Esophagus squamous epithelium (tissue), 4 donors: Measurements from ENCODE around the gene RIT2.

Experiments
- POLR2A ChIP-seq, 4 donors: fragments of 450-650 bp; IDR thresholded peaks; one replicate each; pipeline ENCODE4 v1.6.1; 2017; ENCODE audit warnings: antibody characterized with exemption in 4 of 4, mild to moderate bottlenecking in 4 of 4, moderate library complexity in 3 of 4
- TF ChIP-seq, protein P1 (sequence below), 6 experiments: fragments of 450-650 bp in 4 of 6; fragments of 200-600 bp in 2 of 6; sonication (generic) in 2 of 6; IDR thresholded peaks; one replicate each; pipeline ENCODE4 v1.5.1; 2016 to 2019; ENCODE audit warnings: antibody characterized with exemption in 6 of 6, mild to moderate bottlenecking in 4 of 6, moderate library complexity in 4 of 6

DNA sequence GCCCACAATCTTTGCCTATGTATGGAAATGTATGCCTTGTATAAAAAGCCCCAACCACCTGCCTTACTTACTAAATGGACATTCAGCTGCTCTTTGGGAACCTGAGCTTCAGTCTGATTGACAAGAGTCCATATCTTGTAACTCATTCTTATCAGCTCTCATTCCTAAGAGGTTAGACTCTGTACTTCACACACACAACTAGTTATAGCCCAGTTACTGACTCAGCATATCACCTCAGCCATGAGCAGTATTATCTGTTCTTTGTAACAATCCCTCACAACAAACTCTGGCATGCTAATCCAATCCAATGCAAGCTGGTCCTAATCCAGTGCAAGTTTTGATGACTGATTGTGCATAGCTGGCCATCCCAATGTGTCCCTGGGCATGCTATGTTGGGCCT, 250.6 kb downstream of the RIT2 start:
- TF ChIP-seq, protein P1, sequence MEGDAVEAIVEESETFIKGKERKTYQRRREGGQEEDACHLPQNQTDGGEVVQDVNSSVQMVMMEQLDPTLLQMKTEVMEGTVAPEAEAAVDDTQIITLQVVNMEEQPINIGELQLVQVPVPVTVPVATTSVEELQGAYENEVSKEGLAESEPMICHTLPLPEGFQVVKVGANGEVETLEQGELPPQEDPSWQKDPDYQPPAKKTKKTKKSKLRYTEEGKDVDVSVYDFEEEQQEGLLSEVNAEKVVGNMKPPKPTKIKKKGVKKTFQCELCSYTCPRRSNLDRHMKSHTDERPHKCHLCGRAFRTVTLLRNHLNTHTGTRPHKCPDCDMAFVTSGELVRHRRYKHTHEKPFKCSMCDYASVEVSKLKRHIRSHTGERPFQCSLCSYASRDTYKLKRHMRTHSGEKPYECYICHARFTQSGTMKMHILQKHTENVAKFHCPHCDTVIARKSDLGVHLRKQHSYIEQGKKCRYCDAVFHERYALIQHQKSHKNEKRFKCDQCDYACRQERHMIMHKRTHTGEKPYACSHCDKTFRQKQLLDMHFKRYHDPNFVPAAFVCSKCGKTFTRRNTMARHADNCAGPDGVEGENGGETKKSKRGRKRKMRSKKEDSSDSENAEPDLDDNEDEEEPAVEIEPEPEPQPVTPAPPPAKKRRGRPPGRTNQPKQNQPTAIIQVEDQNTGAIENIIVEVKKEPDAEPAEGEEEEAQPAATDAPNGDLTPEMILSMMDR (IDR thresholded peaks at IDR 0.05) = no peak
- TF ChIP-seq POLR2A (IDR thresholded peaks at IDR 0.05) = no peak
